ENCODE measurements around the gene PPARA. TPM values are rescaled to one million over a fixed set of nuclear protein-coding genes. Genes with fewer than 3 reads are reported as not detected.

PPARA gene
- total RNA-seq, 2 experiments from 2014 or later: 3.3 to 10.5 TPM

DNA sequence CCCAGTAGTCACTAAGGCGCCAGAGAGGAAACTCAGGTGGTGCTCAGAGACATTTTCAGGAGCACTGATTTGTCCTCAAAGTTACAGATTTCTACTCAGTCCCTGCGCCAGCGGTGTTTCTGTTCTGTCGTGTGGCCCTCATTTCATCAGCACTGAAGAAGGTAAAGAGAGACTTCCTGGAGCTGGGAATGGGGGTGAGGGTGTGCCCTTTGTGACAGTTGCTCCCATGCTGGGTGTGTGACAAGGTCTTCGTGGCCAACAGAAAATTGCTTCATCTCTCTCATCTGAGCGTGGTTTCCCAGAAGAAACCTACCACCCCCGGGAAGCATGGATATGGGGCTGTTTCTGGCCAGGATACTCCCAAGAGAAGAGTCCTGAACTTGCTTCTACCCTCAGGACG lies 2.0 kb upstream of the PPARA start:
- Histone ChIP-seq H4K20me1 (ENCODE audit: insufficient read depth, low read length) (no peaks in the 10 kb centered on the region), H3K4me2 (ENCODE audit: low read length) (no peak overlapping the region), H3K36me3 (ENCODE audit: insufficient read depth, low read length) (no peaks in the 10 kb centered on the region), H3K79me2 (ENCODE audit: insufficient read depth, low read depth, low read length) (no peaks in the 10 kb centered on the region), H3K9me3 (ENCODE audit: low read length) (no peaks in the 10 kb centered on the region), H3K4me1 (ENCODE audit: insufficient read depth, low read length, poor library complexity, severe bottlenecking) (peaks cover 16% of the 10 kb centered on the region), H2AFZ (ENCODE audit: low read length) (no peak overlapping the region), H3K9me2 (ENCODE audit: insufficient read depth, low read length) (no peaks in the 10 kb centered on the region), H3K4me3 (ENCODE audit: low read depth, low read length, poor library complexity, severe bottlenecking) (no peak overlapping the region), H3K27ac (ENCODE audit: low read depth, low read length, poor library complexity, severe bottlenecking) (no peak overlapping the region)
- POLR2A ChIA-PET: no interaction called here
- CTCF ChIA-PET (ENCODE audit: unreplicated experiment): no interaction called here
- DNase-seq (ENCODE audit: low spot score): no peak
- intact Hi-C loops (cut with micrococcal nuclease; ENCODE audit: unreplicated experiment): no loop called here
- no TSS peak for BruUV-seq (replicated peaks)
- TF ChIP-seq, protein P1, sequence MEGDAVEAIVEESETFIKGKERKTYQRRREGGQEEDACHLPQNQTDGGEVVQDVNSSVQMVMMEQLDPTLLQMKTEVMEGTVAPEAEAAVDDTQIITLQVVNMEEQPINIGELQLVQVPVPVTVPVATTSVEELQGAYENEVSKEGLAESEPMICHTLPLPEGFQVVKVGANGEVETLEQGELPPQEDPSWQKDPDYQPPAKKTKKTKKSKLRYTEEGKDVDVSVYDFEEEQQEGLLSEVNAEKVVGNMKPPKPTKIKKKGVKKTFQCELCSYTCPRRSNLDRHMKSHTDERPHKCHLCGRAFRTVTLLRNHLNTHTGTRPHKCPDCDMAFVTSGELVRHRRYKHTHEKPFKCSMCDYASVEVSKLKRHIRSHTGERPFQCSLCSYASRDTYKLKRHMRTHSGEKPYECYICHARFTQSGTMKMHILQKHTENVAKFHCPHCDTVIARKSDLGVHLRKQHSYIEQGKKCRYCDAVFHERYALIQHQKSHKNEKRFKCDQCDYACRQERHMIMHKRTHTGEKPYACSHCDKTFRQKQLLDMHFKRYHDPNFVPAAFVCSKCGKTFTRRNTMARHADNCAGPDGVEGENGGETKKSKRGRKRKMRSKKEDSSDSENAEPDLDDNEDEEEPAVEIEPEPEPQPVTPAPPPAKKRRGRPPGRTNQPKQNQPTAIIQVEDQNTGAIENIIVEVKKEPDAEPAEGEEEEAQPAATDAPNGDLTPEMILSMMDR (conservative IDR thresholded peaks at IDR 0.05; ENCODE audit: low read length): no peak
- no peak for TF ChIP-seq EZH2phosphoT487 (IDR thresholded peaks at IDR 0.05; ENCODE audit: borderline replicate concordance, low read depth, low read length)

GRCh38 chr22:46148816-46149511 lies 1.4 kb upstream of the PPARA start:
- ChIA-PET POLR2A (no interaction called here), CTCF (ENCODE audit: unreplicated experiment) (no interaction called here)
- no TSS peak for BruUV-seq (replicated peaks)
- TF ChIP-seq, protein P1 (conservative IDR thresholded peaks at IDR 0.05; ENCODE audit: low read length): no peak
- TF ChIP-seq EZH2phosphoT487 (IDR thresholded peaks at IDR 0.05; ENCODE audit: borderline replicate concordance, low read depth, low read length): no peak
- Histone ChIP-seq H3K4me3 (ENCODE audit: low read depth, low read length, poor library complexity, severe bottlenecking) (peak overlapping the region; percentile 72), H3K79me2 (ENCODE audit: insufficient read depth, low read depth, low read length) (no peaks in the 10 kb centered on the region), H2AFZ (ENCODE audit: low read length) (peak overlapping the region; percentile 90; the same call in 1 of the 2 replicates), H3K4me2 (ENCODE audit: low read length) (peak overlapping the region; percentile 100), H3K4me1 (ENCODE audit: insufficient read depth, low read length, poor library complexity, severe bottlenecking) (peaks cover 16% of the 10 kb centered on the region), H3K36me3 (ENCODE audit: insufficient read depth, low read length) (no peaks in the 10 kb centered on the region), H3K9me2 (ENCODE audit: insufficient read depth, low read length) (no peaks in the 10 kb centered on the region), H3K27ac (ENCODE audit: low read depth, low read length, poor library complexity, severe bottlenecking) (no peak overlapping the region), H4K20me1 (ENCODE audit: insufficient read depth, low read length) (no peaks in the 10 kb centered on the region), H3K9me3 (ENCODE audit: low read length) (no peaks in the 10 kb centered on the region)
- intact Hi-C loops (cut with micrococcal nuclease; ENCODE audit: unreplicated experiment): no loop called here
- DNase-seq (ENCODE audit: low spot score): no peak

DNA sequence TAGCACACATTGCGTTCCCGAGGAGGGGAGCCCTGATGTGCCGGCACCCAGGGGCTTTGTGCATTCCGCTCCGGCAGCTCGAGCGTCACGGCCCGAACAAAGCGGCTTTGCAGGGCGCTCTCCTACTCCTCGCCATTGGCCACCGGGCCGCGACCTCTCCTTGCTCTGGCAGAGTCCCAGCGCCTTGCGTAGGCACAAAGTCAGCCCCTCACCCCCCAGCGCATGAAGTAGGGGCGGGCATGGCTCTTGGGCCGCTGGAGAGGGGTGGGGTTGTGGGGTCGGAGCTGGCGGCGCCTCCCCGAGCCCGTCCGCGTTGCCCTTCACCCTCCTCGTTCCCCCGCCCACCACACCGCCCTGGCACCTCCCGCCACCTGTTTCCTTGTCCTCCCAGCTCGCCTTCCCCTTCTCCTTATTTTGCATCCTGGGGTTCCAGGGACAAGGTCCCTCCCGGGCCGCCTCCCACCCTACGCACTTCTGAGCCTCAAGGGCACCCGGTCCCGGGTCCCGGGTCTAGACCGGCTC lies 753 bp upstream of the PPARA start:
- Histone ChIP-seq H2AFZ (ENCODE audit: low read length) (peak overlapping the region; percentile 90), H3K27ac (ENCODE audit: low read depth, low read length, poor library complexity, severe bottlenecking) (no peak overlapping the region), H3K79me2 (ENCODE audit: insufficient read depth, low read depth, low read length) (no peaks in the 10 kb centered on the region), H4K20me1 (ENCODE audit: insufficient read depth, low read length) (no peaks in the 10 kb centered on the region), H3K4me1 (ENCODE audit: insufficient read depth, low read length, poor library complexity, severe bottlenecking) (peaks cover 16% of the 10 kb centered on the region), H3K9me3 (ENCODE audit: low read length) (no peaks in the 10 kb centered on the region), H3K4me2 (ENCODE audit: low read length) (peak overlapping the region; percentile 100), H3K9me2 (ENCODE audit: insufficient read depth, low read length) (no peaks in the 10 kb centered on the region), H3K36me3 (ENCODE audit: insufficient read depth, low read length) (no peaks in the 10 kb centered on the region), H3K4me3 (ENCODE audit: low read depth, low read length, poor library complexity, severe bottlenecking) (peak overlapping the region; percentile 72)
- intact Hi-C loops (cut with micrococcal nuclease; ENCODE audit: unreplicated experiment): loop anchor here (1.0 to 5.0 kb wide), 2 partner anchors 88 to 101 kb away; partner anchors contain the start of gene CDPF1
- ChIA-PET CTCF (ENCODE audit: unreplicated experiment) (no interaction called here), POLR2A (interaction anchor here (0.6 kb wide), 1 partner anchor 92 kb away, joined by 6 read pairs; no protein-coding TSS in a partner anchor)
- no TSS peak for BruUV-seq (replicated peaks)
- DNase-seq (ENCODE audit: low spot score): peak; percentile 10
- TF ChIP-seq, protein P1 (conservative IDR thresholded peaks at IDR 0.05; ENCODE audit: low read length): no peak
- no peak for TF ChIP-seq EZH2phosphoT487 (IDR thresholded peaks at IDR 0.05; ENCODE audit: borderline replicate concordance, low read depth, low read length)
